ENCODE results near the gene YKT6. TPM values are rescaled to one million over a fixed set of nuclear protein-coding genes. Genes with fewer than 3 reads are reported as not detected.
A peak's percentile ranks its signal among the peaks of the same experiment; 100 is the strongest.

YKT6 gene
- total and polyA plus RNA-seq, 7 donors: 47.7 to 153 (median 68.7) TPM

DNA sequence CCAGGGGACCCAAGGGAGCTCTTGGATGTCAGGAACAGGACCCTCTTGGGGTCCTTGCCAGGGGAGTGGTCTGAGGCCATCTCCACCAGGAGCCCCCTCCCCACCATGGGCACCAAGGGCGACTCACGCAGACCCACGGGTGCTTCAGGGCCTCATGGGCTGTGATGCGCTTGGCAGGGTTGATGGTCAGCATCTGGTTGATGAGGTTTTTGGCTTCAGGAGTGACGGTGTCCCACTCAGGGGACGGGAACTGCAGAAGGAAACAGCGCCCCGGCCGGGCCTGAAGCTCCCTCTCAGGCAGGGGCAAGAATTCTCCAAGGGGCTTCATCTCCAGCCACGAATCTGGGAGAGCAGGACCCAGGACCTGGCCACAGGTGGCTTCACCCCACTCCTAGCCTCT, 41.3 kb downstream of the YKT6 start:
- Histone ChIP-seq H3K4me1 (peaks cover 7% of the 10 kb centered on the region), H3K9me3 (no peaks in the 10 kb centered on the region), H3K27ac (no peak overlapping the region), H3K4me3 (no peak overlapping the region), H3K36me3 (ENCODE audit: insufficient read depth in 1 of 2, low read depth in 1 of 2) (peaks cover 0 to 42% of the 10 kb centered on the region in 2 donors), H3K27me3 (ENCODE audit: insufficient read depth in 3 of 3, low read length in 2 of 3) (no peaks in the 10 kb centered on the region)
- intact Hi-C loops (cut with DNase I): loop anchor here in 1 of 2 donors (5.0 kb wide), 2 partner anchors 85 to 325 kb away; partner anchors contain the start of gene CAMK2B
- DNase-seq (no peak), ATAC-seq (no peak)
- whole genome bisulfite sequencing, 3 donors: 82 to 87% (median 86%) methylated on average over 10 of the region's 10 CpGs
- TF ChIP-seq, protein P1, sequence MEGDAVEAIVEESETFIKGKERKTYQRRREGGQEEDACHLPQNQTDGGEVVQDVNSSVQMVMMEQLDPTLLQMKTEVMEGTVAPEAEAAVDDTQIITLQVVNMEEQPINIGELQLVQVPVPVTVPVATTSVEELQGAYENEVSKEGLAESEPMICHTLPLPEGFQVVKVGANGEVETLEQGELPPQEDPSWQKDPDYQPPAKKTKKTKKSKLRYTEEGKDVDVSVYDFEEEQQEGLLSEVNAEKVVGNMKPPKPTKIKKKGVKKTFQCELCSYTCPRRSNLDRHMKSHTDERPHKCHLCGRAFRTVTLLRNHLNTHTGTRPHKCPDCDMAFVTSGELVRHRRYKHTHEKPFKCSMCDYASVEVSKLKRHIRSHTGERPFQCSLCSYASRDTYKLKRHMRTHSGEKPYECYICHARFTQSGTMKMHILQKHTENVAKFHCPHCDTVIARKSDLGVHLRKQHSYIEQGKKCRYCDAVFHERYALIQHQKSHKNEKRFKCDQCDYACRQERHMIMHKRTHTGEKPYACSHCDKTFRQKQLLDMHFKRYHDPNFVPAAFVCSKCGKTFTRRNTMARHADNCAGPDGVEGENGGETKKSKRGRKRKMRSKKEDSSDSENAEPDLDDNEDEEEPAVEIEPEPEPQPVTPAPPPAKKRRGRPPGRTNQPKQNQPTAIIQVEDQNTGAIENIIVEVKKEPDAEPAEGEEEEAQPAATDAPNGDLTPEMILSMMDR (IDR thresholded peaks at IDR 0.05): no peak

DNA sequence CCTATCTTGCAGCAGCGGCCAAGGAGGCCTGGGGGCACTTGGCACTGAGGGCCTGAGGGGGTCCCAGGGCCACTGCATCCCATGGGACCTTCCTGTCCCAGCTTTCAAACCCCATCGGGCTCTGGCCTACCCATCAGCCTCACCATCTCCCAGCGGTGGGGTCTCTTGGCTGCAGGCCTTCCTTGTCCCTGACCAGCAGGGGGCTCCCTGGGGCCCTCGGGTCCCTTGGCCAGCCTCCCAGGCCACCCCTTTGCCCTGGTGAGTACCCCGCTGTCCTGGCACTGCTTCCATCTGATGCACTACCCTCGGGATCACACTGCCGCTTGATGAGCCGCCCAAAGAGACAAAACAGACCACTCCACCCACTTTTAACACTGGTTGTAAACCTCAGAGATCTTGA, 43.5 kb downstream of the YKT6 start:
- peaks cover 15% of the 10 kb centered on the region for H3K4me1 ChIP-seq
- no peak overlapping the region for H3K27ac ChIP-seq
- no peaks in the 10 kb centered on the region for H3K9me3 ChIP-seq
- peaks cover 0 to 32% of the 10 kb centered on the region in 2 donors for H3K36me3 ChIP-seq (ENCODE audit: insufficient read depth in 1 of 2, low read depth in 1 of 2)
- DNase-seq (no peak), ATAC-seq (no peak)
- H3K4me3 ChIP-seq: no peak overlapping the region
- WGBS, 3 donors: 46 to 51% (median 49%) methylated on average over 8 of the region's 8 CpGs
- TF ChIP-seq, protein P1 (IDR thresholded peaks at IDR 0.05): peak; percentile 30
- intact Hi-C loops (cut with DNase I): loop anchor here in 1 of 2 donors (5.0 kb wide), 2 partner anchors 83 to 323 kb away; partner anchors contain the start of gene CAMK2B
- H3K27me3 ChIP-seq (ENCODE audit: insufficient read depth in 3 of 3, low read length in 2 of 3): no peaks in the 10 kb centered on the region

DNA sequence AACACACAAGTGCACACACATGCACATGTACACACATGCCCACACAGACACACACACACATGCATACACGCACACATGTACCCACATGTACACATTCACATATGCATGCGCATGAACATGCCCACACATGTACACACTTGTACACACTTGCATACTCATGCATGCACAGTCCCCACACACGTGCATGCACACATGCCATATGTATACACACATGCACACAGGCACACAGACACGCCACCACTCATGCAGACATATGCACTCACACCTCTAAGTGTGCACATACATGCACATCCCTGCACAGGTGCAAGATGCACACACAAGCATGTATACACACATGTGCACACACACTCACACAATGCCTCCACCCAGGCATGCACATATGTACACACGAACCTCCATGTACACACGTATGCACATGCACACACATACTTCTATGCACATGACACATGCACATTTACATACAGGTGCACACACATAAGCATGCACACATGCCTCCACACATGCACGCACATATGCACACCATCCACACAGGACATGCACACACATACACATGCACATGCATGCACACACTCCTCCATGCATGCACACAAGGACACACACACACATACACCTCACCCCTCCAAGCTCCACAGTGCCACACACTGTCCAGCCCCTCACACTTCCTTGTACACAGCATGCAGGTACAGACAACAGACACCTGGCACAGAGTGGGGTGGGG, 45.8 kb downstream of the YKT6 start:
- TF ChIP-seq, protein P1 (IDR thresholded peaks at IDR 0.05): no peak
- peaks cover 9% of the 10 kb centered on the region for H3K4me1 ChIP-seq
- 93 to 96% (median 95%) methylated on average over 7 of the region's 7 CpGs for WGBS, 3 donors
- H3K27me3 ChIP-seq (ENCODE audit: insufficient read depth in 3 of 3, low read length in 2 of 3): no peaks in the 10 kb centered on the region
- ATAC-seq (no peak), DNase-seq (no peak)
- no peak overlapping the region for H3K4me3 ChIP-seq
- H3K27ac ChIP-seq: no peak overlapping the region
- intact Hi-C loops (cut with DNase I): no loop called here
- no peaks in the 10 kb centered on the region for H3K9me3 ChIP-seq
- H3K36me3 ChIP-seq (ENCODE audit: insufficient read depth in 1 of 2, low read depth in 1 of 2): peaks cover 0 to 20% of the 10 kb centered on the region in 2 donors

DNA sequence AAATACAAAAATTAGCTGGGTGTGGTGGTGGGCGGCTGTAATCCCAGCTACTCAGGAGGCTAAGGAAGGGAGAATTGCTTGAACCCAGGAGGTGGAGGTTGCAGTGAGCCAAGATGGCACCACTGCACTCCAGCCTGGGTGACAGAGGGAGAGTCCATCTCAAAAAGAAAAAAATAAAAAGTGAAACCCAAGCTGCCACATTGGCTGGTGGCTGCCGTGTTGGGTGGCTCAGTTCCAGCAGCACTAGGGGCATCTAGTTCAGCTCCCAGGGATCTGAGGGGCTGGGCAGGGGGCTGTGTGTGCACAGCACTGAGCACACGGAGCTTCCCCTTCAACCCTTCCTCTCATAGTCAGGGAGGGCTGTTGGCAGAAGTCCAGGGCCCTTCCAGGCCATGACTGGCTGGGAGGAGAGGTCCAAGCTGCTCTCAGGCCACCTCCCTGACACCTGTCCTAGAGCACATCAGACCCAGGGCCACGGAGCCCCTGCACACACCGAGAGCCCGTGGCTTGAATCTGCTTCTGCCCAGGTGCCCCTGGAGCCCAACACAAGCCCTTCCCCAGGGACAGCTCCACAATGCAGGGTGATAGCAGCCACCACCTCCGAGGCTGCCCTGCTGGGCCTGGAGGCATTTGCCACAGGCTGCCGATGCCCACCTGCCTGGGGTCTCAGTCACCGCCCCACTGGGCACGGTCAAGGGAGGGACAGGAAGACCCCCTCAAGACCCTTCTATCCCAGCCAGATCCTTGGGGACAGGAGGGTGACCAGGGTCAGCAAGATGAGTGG, 47.3 kb downstream of the YKT6 start:
- ATAC-seq: peak; percentile 8 to 37 (median 25)

More for the DNA sequence above, 47.3 kb downstream of the YKT6 start:
- intact Hi-C loops (cut with DNase I): no loop called here
- WGBS, 3 donors: 53 to 66% (median 55%) methylated on average over 10 of the region's 10 CpGs
- peaks cover 0 to 14% of the 10 kb centered on the region in 2 donors for H3K36me3 ChIP-seq (ENCODE audit: insufficient read depth in 1 of 2, low read depth in 1 of 2)
- no peaks in the 10 kb centered on the region for H3K27me3 ChIP-seq (ENCODE audit: insufficient read depth in 3 of 3, low read length in 2 of 3)
- no peak for DNase-seq
- no peak overlapping the region for H3K27ac ChIP-seq
- H3K4me1 ChIP-seq: peaks cover 8% of the 10 kb centered on the region
- TF ChIP-seq, protein P1 (IDR thresholded peaks at IDR 0.05): no peak
- H3K4me3 ChIP-seq: no peak overlapping the region
- no peaks in the 10 kb centered on the region for H3K9me3 ChIP-seq

Data from psoas muscle (tissue), 8 donors.